ENCODE results near the gene MYB. TPM values are rescaled to one million over a fixed set of nuclear protein-coding genes. Genes with fewer than 3 reads are reported as not detected.
A peak's percentile ranks its signal among the peaks of the same experiment; 100 is the strongest.

MYB gene
- total and polyA plus RNA-seq, 2 of the 13 experiments (the other 11 are each of a cell fraction or from before 2014, with no cell fraction given): 0.04 to 0.20 TPM

DNA sequence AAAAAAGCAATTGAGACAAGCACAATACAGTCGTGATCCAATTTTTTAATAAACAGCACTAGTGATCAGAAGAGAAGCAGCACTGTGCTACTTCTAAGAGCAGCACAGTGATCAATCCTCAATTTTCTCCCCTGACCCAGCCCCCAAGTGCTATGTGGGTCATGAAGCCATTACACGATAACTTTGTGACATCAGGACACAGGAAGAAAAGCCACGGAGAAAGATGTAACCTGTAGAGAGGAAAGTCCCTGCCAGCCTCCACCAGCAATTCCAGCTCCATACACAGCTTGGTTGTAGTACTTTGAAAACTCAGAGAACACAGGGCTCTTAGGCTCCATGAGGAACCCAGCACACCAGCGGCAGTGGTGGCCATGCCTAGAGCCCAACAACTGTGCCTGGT, 45.3 kb upstream of the MYB start (continued):
- no peak for TF ChIP-seq ARID2 (CRISPR knock-in tag; IDR thresholded peaks at IDR 0.05; ENCODE audit: borderline replicate concordance)
- TF ChIP-seq FOXC1 (CRISPR knock-in tag; IDR thresholded peaks at IDR 0.05; ENCODE audit: borderline replicate concordance): no peak
- TF ChIP-seq PHF20 (CRISPR knock-in tag; IDR thresholded peaks at IDR 0.05): no peak
- TF ChIP-seq MBD4 (IDR thresholded peaks at IDR 0.05; ENCODE audit: borderline replicate concordance, low read length): no peak

DNA sequence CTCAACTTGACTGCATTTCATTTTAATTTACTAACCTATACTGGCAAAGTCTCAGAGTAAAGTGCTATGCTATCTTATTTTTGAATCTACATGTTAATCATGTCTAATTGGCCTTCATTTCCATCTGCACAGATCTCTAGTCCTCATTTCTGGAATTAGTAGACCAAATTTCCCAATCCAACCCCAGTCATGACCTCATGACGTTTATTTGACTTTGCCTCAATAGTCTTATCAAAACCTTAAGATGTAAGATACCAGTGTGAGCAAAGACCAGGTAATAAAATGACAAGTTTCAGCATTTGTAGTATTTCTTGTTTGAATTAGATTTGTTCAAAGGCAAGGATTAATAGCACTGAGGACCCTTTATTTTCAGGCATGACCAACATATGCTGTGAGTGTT, 43.3 kb upstream of the MYB start:
- H3K27ac ChIP-seq (ENCODE audit: extremely low read length, insufficient read depth, low read length): no peak overlapping the region
- H2AFZ ChIP-seq (ENCODE audit: low read length): no peak overlapping the region
- H4K20me1 ChIP-seq (ENCODE audit: insufficient read depth, low read length): no peaks in the 10 kb centered on the region
- H3K27me3 ChIP-seq (ENCODE audit: control insufficient read depth in 1 of 2, insufficient read depth in 2 of 2, low read length in 2 of 2): no peaks in the 10 kb centered on the region; a peak in 1 of 5 replicates
- no peaks in the 10 kb centered on the region for H3K79me2 ChIP-seq (ENCODE audit: insufficient read depth, low read length)
- in situ Hi-C loops (cut with HindIII; ENCODE audit: extremely low pct_ligation_motif_present, low pct_unique_long_range_greater_than_20kb) (no loop called here), intact Hi-C loops (cut with micrococcal nuclease; ENCODE audit: unreplicated experiment) (no loop called here)
- no peak overlapping the region for H3K9ac ChIP-seq (ENCODE audit: insufficient read depth, low read depth, low read length)
- H3K4me3 ChIP-seq (replicated peaks in 1 of 3; ENCODE audit: insufficient read depth in 1 of 3, low read depth in 2 of 3, low read length in 3 of 3): no peak overlapping the region
- no peaks in the 10 kb centered on the region for H3K4me1 ChIP-seq (ENCODE audit: insufficient read depth, low read length)
- 3% methylated on average over 1 of the region's 1 CpG for WGBS (ENCODE audit: low lambda C conversion rate)
- FAIRE-seq (no peak), DNase-seq (ENCODE audit: low spot score) (no peak), ATAC-seq (no peak)
- BruUV-seq (replicated peaks): no TSS peak
- CTCF ChIA-PET (ENCODE audit: low intra/inter-chr PET ratio, low total read pairs): no interaction called here
- TF ChIP-seq, protein P1, sequence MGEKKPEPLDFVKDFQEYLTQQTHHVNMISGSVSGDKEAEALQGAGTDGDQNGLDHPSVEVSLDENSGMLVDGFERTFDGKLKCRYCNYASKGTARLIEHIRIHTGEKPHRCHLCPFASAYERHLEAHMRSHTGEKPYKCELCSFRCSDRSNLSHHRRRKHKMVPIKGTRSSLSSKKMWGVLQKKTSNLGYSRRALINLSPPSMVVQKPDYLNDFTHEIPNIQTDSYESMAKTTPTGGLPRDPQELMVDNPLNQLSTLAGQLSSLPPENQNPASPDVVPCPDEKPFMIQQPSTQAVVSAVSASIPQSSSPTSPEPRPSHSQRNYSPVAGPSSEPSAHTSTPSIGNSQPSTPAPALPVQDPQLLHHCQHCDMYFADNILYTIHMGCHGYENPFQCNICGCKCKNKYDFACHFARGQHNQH (CRISPR knock-in tag; IDR thresholded peaks at IDR 0.05): no peak
- TF ChIP-seq CREB1 (IDR thresholded peaks at IDR 0.05) (peak; percentile 25; the same call in 1 of the 2 replicates), CREB1 (CRISPR knock-in tag; IDR thresholded peaks at IDR 0.05) (no peak)
- H3K9me3 ChIP-seq (ENCODE audit: low read length): no peaks in the 10 kb centered on the region
- no peaks in the 10 kb centered on the region for H3K36me3 ChIP-seq (replicated peaks in 1 of 2; ENCODE audit: control insufficient read depth in 1 of 2, insufficient read depth in 2 of 2, low read length in 2 of 2)
- no peak overlapping the region for H3K4me2 ChIP-seq (ENCODE audit: low read depth, low read length)
- POLR2A ChIA-PET: no interaction called here

DNA sequence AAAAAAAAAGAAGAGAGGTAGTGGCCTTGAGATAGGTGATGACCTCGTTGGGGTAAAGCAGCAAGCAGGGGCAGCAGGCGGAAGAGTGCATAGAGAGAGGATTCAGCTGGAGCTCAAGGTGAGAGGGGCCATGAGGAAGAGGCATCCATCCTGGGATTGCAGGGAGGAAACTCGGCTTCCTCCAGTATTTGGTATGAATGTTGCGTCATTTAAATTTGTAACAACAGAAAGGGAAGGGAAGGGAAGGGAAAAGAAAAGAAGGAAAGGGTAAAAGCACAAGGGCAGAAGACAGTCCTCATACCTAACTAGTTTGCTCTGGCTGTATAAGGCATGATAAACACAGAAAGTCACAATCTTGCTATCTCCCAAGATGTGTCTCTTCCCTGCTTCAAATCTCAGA, 39.9 kb upstream of the MYB start:
- ChIA-PET CTCF (ENCODE audit: low intra/inter-chr PET ratio, low total read pairs) (no interaction called here), POLR2A (no interaction called here)
- Histone ChIP-seq H3K79me2 (ENCODE audit: insufficient read depth, low read length) (no peaks in the 10 kb centered on the region), H3K4me3 (replicated peaks in 1 of 3; ENCODE audit: insufficient read depth in 1 of 3, low read depth in 2 of 3, low read length in 3 of 3) (no peak overlapping the region), H3K4me2 (ENCODE audit: low read depth, low read length) (no peak overlapping the region), H3K27ac (ENCODE audit: extremely low read length, insufficient read depth, low read length) (no peak overlapping the region), H3K9me3 (ENCODE audit: low read length) (no peaks in the 10 kb centered on the region), H3K27me3 (ENCODE audit: control insufficient read depth in 1 of 2, insufficient read depth in 2 of 2, low read length in 2 of 2) (no peaks in the 10 kb centered on the region; a peak in 1 of 5 replicates), H3K4me1 (ENCODE audit: insufficient read depth, low read length) (no peaks in the 10 kb centered on the region), H3K9ac (ENCODE audit: insufficient read depth, low read depth, low read length) (no peak overlapping the region), H3K36me3 (replicated peaks in 1 of 2; ENCODE audit: control insufficient read depth in 1 of 2, insufficient read depth in 2 of 2, low read length in 2 of 2) (no peaks in the 10 kb centered on the region), H2AFZ (ENCODE audit: low read length) (no peak overlapping the region), H4K20me1 (ENCODE audit: insufficient read depth, low read length) (no peaks in the 10 kb centered on the region)
- DNase-seq (ENCODE audit: low spot score) (no peak), ATAC-seq (no peak), FAIRE-seq (no peak)
- no TSS peak for BruUV-seq (replicated peaks)
- intact Hi-C loops (cut with micrococcal nuclease; ENCODE audit: unreplicated experiment) (no loop called here), in situ Hi-C loops (cut with HindIII; ENCODE audit: extremely low pct_ligation_motif_present, low pct_unique_long_range_greater_than_20kb) (no loop called here)
- 42% methylated on average over 4 of the region's 4 CpGs for WGBS (ENCODE audit: low lambda C conversion rate)
- TF ChIP-seq REXO4 (CRISPR knock-in tag; IDR thresholded peaks at IDR 0.05; ENCODE audit: borderline replicate concordance): no peak
- no peak for TF ChIP-seq ZKSCAN8 (CRISPR knock-in tag; IDR thresholded peaks at IDR 0.05; ENCODE audit: borderline replicate concordance)
- TF ChIP-seq ZNF253 (CRISPR knock-in tag; IDR thresholded peaks at IDR 0.05; ENCODE audit: borderline replicate concordance): no peak
- TF ChIP-seq ATF7 (IDR thresholded peaks at IDR 0.05): peak; percentile 65
- TF ChIP-seq ATF7 (CRISPR knock-in tag; IDR thresholded peaks at IDR 0.05): no peak
- TF ChIP-seq ZNF317 (CRISPR knock-in tag; IDR thresholded peaks at IDR 0.05): no peak
- TF ChIP-seq NFKB2 (CRISPR knock-in tag; IDR thresholded peaks at IDR 0.05; ENCODE audit: borderline replicate concordance): no peak
- TF ChIP-seq, protein P2, sequence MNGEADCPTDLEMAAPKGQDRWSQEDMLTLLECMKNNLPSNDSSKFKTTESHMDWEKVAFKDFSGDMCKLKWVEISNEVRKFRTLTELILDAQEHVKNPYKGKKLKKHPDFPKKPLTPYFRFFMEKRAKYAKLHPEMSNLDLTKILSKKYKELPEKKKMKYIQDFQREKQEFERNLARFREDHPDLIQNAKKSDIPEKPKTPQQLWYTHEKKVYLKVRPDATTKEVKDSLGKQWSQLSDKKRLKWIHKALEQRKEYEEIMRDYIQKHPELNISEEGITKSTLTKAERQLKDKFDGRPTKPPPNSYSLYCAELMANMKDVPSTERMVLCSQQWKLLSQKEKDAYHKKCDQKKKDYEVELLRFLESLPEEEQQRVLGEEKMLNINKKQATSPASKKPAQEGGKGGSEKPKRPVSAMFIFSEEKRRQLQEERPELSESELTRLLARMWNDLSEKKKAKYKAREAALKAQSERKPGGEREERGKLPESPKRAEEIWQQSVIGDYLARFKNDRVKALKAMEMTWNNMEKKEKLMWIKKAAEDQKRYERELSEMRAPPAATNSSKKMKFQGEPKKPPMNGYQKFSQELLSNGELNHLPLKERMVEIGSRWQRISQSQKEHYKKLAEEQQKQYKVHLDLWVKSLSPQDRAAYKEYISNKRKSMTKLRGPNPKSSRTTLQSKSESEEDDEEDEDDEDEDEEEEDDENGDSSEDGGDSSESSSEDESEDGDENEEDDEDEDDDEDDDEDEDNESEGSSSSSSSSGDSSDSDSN (CRISPR knock-in tag; IDR thresholded peaks at IDR 0.05): no peak
- TF ChIP-seq ZBTB20 (CRISPR knock-in tag; IDR thresholded peaks at IDR 0.05; ENCODE audit: borderline replicate concordance, low read depth): no peak
